DLD1 (cell line): Measurements from ENCODE around the gene PGAM2.

Source experiments
- in situ Hi-C: cut with HindIII; loops from 2 replicates; pipeline ENCODE4 v1.10.0; 2017; ENCODE audit warnings: low sequenced_read_pairs

The PGAM2 gene

GRCh38 chr7:44067064-44067951 is 1.9 kb upstream of the PGAM2 start:
- in situ Hi-C loops = loop anchor here (10.0 kb wide), 1 partner anchor 147 kb away; no protein-coding TSS in a partner anchor

DNA sequence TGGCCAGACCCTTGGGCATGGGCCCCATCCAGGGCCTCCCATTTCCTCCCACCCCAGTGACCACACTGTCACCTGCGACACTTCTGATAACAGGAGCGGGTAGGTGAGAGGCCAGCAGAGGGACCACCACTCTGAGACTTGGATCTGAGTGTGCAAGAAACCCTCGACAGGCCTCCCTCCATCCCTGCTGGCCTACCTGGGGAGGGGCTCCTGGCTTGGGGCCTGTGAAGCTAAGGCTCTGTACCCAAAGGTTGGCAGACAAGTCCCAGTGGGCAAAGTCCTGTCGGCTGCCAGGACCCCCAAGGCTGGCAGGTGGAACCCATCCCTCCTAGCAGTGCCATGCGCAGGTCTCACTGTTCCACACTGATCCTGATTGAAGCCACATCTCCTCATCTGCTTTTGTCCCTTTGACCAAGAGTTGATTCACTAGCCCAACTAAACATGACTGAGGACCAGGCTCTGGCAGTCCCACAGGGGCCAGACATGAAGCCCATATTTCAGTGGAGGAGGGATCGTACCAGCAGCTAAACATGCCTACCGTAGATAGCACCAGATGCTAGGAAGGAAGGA is 1.2 kb upstream of the PGAM2 start:
- in situ Hi-C loops = loop anchor here (10.0 kb wide), 1 partner anchor 148 kb away; no protein-coding TSS in a partner anchor

- in situ Hi-C loops = loop anchor here (10.0 kb wide), 1 partner anchor 149 kb away; no protein-coding TSS in a partner anchor
These were observed 719 bp upstream of the PGAM2 start for GRCh38 chr7:44066111-44066460.

DNA sequence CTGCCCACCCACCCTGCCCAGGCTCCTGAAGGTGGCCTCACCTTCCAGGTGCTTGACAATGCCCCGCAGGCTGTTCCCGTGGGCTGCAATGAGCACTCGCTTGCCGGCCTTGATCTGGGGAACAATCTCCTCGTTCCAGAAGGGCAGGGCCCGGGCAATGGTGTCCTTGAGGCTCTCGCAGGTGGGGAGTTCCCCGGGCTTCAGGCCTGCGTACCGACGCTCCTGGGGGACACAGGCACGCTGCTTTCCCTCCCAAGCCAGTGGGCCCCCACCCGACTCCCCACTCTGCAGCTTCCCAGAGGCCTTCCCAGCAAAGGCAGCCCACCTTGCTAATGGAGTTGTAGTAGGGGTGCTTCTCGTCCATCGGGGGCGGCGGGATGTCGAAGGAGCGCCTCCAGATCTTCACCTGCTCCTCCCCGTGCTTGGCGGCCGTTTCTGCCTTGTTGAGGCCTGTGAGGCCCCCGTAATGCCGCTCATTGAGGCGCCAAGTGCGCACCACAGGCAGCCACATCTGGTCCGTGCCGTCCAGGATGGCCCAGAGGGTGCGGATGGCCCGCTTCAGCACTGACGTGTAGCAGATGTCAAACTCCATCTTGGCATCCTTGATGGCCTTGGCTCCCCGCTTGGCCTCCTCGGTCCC is 456 bp downstream of the PGAM2 start:
- in situ Hi-C loops = loop anchor here (10.0 kb wide), 1 partner anchor 150 kb away; no protein-coding TSS in a partner anchor

DNA sequence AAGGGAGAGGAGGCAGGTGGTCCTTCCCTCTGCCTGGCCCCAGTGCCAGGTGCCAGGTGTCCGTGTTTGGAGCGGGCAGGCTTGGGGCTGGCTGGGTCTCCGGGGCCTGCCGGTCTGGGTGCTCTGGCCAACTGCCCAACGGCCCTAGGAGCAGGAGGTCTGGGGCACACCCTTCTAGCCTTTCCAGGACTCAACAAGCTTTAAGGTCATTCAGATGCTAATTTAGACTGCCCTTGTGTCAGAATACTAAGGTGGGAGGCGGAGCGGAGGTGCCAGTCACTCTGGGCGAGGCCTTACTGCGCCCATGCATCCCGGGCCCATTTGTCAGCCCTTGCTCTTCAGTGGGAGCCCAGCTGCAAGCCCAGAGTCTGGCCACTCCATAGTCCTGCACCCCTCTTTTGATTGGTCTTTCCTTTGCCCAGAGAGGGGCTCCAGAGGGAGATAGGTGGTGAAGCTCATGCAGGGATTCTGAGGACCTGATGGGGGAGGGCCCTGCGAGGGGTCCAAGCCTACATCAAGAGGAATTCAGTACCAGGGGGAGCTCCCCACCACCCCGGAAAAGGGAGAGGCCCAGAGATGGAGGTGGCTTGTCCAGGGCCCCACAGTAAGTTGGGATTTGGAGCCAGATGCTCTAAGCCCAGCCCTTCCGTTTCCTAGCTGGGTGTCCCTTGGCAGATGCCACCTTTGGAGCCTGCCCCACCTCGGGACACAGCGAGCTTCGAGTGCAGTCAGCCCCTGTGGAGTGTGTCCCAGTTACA is 1.3 kb downstream of the PGAM2 start:
- in situ Hi-C loops = loop anchor here (10.0 kb wide), 1 partner anchor 151 kb away; no protein-coding TSS in a partner anchor

DNA sequence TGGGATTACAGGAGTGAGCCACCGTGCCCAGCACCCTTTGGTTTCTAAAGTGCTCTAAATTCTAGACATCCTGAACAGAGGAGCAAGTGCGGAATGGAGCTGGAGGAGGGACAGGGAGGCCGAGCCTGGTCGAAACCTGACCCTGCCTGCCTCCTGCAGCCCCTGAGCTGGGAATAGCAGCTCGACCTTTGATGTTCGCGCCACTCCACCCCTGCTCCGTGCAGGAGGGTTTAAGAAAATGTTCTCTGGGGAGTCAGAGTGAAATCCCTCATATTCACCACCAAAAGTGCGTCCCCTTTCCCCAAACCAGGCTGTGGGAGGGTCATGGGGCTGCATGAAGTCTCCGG is 1.8 kb downstream of the PGAM2 start:
- in situ Hi-C loops = loop anchor here (10.0 kb wide), 1 partner anchor 151 kb away; no protein-coding TSS in a partner anchor

DNA sequence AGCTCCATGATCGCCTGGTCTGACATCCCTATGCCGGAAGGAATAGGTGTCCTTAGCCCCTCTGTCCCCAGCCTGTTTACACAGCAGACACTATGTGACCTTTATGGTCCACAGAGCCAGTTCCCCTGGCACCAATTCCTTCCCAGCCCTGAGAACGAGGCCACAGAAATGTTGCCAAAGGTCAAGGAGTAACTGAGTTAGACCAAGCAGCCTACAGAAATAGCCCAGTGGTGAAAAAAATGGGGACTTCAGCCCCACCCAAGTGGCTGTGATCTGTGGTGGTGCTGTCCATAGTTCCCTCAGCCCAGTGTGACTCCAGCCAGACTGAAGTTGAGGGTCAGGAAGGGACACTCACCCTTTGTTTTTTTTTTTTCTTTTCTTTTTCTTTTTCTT is 2.5 kb downstream of the PGAM2 start:
- in situ Hi-C loops = loop anchor here (10.0 kb wide), 1 partner anchor 152 kb away; no protein-coding TSS in a partner anchor

- in situ Hi-C loops = loop anchor here (10.0 kb wide), 1 partner anchor 152 kb away; no protein-coding TSS in a partner anchor
These were observed 3.0 kb downstream of the PGAM2 start for GRCh38 chr7:44062180-44062902.

DNA sequence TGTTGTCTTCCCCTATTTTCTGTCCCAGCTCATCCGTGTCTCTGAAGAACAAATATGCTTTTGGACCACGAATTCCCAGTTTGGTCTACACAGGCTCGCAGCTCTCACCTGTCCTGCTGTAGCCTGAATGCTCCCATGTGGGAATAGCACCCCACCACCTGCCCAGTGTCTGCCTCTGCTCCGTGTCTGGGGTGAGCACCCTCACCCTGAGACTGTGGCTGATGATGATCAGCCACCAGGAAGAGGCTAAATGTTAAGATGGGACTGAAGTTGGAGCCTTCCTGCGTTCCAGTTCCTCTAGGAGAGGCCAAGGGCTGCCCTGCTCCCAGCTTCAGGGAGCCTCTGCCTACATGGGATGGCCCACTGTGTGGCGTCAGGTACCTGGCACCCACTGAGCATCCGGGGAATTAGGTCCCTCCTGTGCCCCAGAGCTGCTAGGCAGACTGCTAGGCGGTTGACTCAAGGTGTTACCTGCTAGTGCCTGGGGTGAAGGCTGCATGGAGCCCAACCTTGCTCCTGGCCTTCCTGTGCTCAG is 3.7 kb downstream of the PGAM2 start:
- in situ Hi-C loops = loop anchor here (10.0 kb wide), 1 partner anchor 153 kb away; no protein-coding TSS in a partner anchor

- in situ Hi-C loops = loop anchor here (10.0 kb wide), 1 partner anchor 154 kb away; no protein-coding TSS in a partner anchor
These were observed 4.3 kb downstream of the PGAM2 start for GRCh38 chr7:44060948-44061644.

DNA sequence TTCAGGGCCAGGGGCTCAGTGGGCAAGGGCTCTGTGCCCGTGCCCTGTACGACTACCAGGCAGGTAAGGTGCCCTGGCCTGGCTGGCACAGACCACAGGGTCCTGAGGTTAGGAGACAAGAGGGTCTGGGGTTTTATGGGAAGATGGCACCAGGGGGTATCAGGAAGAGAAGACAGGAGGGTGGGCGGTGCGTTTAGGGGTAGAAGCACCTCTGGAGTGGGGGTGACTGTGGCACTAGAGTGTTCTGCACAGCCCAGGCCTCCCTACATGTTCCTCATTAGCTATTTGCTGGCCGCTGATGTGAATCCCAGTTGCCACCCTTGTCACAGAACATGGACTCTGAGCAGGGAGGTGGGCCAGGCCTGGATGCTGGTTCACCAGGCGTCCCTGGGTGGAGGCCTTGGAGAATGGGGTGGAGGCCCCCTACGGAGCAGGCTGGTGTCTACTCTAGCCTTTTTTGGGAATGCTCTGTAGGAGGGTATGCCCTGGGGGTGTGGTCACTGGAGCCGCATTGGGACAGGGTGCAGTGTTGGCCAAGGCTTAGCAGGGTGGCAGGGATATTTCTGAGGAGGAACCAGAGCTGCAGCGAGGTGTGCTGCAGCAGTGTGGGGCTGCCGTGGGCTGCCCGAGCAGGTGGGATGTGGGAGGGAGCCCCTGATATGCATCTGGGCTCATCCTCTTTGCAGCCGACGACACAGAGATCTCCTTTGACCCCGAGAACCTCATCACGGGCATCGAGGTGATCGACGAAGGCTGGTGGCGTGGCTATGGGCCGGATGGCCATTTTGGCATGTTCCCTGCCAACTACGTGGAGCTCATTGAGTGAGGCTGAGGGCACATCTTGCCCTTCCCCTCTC is 5.0 kb downstream of the PGAM2 start:
- in situ Hi-C loops = loop anchor here (10.0 kb wide), 1 partner anchor 154 kb away; no protein-coding TSS in a partner anchor

GRCh38 chr7:44059219-44060090 is 5.9 kb downstream of the PGAM2 start:
- in situ Hi-C loops = loop anchor here (10.0 kb wide), 1 partner anchor 155 kb away; no protein-coding TSS in a partner anchor

DNA sequence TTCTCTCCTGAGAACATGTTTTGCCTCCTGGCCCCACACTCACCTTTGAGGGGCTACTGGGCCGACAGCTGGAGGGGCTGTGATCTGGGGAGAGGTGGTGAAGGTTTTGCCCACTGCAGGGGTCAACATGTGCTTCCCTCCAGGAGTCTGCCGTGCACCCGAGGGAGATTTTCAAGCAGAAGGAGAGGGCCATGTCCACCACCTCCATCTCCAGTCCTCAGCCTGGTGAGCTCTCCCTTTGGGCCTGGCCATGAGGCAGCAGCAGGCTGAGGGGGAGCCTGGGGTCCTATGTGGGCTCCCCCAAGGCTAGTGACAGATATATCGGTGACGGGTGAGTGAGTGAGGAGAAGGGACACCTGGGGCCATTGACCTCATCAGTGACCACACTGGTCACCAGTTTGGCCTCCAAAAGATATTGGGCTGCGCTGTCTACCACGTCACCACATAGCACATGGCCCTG is 6.6 kb downstream of the PGAM2 start:
- in situ Hi-C loops = no loop called here

DNA sequence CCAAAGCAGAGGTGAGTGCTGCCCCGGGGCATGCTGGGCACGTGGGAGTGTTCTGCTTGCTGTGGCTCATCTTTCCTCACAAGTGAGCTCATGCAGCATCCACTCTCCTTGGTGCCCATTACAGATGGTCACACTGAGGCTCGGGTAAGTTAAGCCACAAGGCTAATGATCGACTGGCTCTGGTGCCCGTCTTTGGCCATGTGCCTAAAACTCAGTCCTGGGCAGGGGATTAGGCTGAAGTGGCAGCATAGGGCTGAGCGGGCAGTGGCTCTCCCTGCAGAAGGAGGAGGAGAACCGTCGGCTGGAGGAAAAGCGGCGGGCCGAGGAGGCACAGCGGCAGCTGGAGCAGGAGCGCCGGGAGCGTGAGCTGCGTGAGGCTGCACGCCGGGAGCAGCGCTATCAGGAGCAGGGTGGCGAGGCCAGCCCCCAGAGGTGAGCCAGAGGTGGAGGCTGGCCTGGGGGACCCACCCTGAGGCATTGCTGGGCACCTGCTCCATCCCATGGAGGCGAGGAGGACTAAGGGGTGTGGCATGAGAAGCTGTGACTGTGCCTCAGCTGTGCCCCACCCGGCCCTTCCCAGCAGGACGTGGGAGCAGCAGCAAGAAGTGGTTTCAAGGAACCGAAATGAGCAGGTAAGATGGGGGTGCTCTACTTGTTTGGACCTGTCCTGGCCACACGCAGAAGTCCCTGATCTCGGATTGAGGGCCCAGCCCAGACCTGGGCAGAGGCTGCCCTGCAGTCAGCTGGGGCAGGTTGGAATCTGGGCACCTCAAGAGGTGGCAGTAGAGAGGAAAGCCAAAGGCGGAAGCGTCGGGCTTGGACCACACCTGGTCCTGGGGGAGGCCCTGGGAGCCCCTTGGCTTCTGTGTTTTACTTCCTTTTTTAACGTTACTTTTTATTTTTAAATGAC is 7.3 kb downstream of the PGAM2 start:
- in situ Hi-C loops = no loop called here

DNA sequence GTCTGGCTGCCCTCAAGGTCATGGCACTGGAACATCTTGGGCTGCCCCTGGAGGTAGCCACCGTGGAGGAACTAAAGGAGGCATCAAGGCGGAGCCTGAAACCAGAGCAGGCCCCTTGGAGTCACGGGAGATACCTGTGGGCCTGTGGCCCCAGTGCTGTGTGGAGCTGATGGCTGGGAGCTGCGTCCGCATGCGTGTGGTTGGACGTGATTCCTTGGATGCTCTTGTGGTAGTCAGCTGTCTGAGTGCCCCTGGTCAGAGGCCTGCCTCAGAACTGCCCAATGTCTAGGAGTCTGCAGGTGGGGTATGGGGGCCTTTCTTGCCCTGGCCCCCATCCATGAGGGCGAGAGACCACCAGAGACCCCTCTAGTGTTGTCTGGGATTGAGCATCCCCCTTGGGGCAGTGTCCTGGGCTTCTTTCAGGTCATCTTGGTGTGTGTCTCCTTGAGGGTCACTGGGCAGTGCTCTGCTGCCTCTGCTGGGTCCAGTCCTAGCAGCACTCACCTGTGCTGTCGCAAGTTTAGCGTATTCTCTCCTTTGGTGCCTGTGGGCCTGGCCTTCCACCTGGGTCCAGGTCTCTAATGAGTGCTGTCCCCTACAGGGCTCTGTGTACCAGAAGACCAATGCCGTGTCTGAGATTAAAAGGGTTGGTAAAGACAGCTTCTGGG is 8.1 kb downstream of the PGAM2 start:
- in situ Hi-C loops = no loop called here
